TTC549 (cell line): ENCODE results near the gene FADS1.

Experiments used
- FAIRE-seq: peaks from 2 replicates; lab custom pipeline; 2012; peaks lifted over from hg19 to GRCh38; lab: Jason Lieb, UNC

Gene FADS1

GRCh38 chr11:61816736-61817455 is at the start of gene FADS1:
TSS of gene FADS1 (minus strand) at chr11:61817003. CDS start at chr11:61816929, 74 bp downstream.
- FAIRE-seq: no peak

DNA sequence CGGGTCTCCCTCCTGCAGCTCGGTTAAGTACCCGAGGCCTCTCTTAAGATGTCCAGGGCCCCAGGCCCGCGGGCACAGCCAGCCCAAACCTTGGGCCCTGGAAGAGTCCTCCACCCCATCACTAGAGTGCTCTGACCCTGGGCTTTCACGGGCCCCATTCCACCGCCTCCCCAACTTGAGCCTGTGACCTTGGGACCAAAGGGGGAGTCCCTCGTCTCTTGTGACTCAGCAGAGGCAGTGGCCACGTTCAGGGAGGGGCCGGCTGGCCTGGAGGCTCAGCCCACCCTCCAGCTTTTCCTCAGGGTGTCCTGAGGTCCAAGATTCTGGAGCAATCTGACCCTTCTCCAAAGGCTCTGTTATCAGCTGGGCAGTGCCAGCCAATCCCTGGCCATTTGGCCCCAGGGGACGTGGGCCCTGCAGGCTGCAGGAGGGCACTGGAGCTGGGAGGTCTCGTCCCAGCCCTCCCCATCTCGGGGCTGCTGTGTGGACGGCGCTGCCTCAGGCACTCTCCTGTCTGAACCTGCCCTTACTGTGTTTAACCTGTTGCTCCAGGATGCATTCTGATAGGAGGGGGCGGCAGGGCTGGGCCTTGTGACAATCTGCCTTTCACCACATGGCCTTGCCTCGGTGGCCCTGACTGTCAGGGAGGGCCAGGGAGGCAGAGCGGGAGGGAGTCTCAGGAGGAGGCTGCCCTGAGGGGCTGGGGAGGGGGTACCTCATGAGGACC is 49.6 kb upstream of the FADS1 start:
- no peak for FAIRE-seq

DNA sequence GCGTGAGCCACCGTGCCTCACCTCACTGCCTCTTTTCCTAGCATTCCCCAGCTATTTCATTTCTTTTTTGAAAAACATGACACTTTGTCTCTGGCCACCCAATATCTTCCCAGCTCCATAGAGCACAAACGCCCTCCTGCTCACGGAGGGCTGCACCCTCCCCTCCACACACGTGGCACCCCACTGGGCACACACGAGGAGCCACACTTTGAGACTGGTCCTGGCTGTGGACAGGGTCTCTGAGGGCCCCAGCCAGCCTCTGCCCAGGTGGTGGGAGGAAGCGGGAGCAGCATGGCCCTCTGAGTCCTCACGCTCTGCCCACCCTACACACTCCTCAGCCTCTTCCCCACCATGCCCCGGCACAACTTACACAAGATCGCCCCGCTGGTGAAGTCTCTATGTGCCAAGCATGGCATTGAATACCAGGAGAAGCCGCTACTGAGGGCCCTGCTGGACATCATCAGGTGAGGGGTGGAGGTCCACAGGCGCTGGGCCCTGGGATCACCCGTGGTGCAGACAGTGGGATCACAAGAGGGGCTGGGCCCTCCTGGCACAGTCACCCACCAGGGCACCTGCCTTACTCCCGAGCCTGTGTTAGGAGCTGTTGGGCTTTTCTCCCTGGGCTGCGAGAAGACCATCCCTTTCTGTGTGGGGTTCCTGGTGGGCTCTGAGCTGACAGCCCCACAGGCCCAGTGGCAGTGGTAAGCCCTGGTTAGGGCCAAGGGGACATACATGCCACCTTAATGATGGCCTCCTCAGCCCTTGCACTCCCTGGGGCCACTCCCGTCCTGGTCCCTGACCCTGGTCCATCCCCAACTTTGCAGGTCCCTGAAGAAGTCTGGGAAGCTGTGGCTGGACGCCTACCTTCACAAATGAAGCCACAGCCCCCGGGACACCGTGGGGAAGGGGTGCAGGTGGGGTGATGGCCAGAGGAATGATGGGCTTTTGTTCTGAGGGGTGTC is 48.3 kb upstream of the FADS1 start:
- FAIRE-seq: no peak

DNA sequence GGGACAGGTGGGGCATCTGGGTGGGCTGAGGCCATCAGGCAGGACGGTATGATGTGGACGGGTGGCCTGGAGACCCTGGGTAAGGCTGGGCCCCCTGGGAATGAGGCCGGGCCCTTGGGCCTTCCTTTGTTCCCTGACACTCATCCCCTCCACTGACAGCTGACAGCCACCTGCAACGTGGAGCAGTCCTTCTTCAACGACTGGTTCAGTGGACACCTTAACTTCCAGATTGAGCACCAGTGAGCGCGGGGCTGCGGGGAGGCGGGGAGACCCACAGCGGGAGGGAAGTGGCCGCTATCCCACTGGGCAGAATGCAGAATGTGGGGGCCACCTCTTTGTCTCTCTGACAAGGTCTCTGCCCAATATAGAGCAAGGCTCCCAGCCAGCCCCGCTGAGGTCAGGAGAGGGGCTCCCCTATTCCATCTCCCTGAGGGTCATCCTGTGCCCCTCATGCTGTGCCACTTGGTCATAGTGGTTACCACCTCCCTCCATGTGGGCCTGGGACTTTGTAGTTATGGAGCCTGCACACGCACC is 46.8 kb upstream of the FADS1 start:
- FAIRE-seq: no peak

DNA sequence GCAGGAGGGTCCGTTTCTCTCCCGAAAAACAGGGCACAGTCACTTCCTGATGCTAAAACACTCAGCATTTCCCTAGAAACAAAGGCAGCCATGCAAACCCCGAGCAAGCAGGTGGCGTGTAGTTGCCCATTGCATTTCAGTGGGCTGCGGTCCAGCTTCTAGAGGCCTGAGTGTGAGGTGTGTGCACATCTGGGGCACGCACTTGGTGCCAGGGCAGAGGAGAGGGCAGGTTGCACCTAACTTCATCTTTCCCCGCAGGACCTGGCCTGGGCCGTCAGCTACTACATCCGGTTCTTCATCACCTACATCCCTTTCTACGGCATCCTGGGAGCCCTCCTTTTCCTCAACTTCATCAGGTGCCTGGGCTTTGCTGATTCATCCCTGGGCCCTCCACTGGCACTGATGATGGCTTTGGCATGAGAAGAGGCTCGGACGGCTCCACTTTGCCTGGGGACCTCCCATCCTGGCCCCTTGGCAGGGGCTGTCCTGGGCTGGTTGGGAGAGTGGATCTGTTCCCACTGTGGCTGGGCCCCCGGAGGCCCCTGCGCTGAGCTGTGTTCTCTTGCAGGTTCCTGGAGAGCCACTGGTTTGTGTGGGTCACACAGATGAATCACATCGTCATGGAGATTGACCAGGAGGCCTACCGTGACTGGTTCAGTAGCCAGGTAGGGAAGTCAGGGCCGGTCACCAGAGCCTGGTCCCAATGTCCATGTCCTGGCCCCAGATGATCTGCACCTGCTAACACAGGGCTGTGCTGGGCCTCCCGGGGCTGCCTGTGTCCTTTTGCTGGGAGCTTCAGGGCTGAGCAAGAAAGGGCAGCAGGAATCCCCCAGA is 46.1 kb upstream of the FADS1 start:
- no peak for FAIRE-seq

DNA sequence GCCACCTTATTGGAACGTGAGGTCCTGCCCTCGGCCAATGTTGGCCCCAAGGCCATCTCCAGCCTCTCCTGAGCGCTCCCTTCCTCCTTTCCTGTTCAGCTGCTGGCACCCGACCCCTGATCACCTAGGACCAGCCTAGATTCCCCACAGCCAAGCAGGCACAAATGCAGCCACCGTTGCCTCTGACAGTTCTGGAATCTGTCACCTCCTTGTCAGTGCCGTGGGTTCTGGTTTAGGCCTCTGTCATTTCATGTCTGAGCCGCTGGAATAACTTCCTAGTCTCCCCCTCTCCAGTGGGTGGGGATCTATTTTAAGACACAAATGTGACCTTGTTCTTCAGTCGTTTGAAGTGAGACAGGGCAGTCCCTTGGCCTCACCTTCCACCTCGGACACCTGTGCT is 44.8 kb upstream of the FADS1 start:
- no peak for FAIRE-seq

GRCh38 chr11:61860054-61860903 is 43.5 kb upstream of the FADS1 start:
- FAIRE-seq: no peak

DNA sequence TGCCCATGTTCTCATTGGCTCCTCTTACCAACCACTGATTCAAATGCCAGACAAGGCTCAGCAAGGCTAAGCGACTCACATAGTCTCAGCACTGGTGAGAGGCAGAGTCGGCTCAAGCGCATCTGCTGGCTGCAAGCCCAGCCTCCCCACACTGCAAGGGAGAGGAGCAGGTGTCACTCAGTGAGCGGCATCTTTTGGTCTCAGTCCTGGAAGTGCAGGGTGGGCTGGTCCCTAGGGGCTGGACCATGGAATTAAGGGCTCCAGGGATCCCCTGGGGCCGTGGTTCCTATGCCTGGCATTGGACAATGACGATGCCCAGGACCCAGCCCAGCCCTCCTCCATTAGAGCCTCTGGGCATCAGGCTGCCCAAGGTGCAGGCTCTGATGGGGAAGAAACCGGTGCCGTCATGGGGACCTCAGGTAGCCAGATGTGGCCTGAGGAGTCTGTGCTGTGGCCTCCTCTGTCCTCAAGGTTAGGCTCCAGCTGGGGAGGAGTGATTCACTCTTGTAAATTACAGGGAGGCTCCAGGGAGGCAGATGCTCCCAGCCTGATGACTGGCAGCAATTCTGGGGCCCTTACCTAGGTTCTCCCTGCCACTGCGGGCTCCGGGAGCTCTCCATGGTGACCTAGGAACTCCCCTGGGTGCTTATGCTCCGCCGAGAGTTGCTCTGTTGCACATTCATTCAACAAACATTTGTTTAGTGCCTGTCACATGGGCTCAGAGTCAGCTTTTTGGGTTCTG is 39.3 kb upstream of the FADS1 start:
- FAIRE-seq: no peak

DNA sequence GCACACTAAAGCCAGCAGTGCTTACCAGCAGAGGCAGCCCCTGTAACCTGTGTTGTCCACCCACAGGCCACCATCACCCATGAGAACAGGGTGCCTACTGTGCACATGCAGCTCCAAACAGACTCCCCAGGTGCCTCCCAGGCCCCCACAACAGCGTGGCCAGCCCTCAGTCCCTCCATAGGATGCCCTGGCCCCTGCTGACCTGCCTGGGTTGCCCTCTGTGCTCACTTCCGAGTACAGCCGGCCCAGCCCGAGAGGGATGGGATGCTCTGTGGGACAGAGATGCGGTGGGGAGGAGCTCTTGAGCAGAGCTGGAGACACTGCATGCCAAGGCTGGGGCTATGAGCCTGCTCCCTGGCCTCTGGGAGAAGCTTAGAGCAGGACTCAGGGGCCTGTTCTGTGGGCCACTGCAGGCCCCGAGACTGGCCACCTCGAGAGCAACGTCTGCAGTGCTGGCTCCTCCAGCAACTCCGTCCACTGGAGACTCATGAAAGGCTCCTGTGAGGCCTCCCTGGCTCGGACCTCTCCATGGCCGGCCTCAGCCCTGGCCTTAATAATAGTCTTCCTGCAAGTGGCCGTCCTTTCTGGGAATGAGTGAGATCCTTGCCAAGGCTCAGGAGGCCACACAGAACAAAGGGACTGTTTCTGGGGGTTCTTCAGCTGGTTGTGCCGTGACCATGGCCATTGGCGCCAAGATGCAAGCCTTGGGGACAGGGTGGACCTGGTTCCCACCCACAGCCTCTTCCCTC is 38.3 kb upstream of the FADS1 start:
- FAIRE-seq: no peak

DNA sequence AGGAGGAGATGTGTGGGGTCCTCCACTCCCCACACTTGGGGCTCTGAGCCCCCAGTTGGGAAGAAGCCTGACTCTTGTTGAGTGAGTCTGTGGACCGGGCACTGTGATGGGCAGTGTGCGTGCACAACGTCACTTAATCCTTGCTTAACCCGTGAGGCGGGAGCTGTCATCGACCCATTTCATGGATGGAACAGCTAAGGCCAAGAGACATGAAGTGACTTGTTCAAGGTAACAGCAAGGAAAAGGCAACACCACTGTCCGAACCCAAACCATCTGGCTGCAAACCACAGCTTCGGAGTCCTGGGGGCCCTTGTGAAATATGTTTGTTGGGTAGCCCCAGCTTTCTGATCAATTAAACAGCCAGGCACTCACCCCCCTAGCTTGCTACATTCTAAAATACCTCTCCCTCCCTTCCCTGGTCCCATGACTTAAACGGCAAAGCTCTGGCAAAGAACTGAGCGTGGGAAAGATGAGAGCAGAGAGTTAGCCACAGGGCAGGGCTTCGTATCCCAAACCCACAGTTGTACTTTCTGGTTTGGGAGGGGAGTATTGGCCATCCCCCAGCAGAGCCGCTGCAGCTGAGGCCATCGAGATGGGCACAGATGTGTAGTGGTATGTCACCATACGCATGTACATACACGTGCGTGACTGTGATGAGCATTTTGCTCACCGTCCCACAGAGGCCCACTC is 37.5 kb upstream of the FADS1 start:
- no peak for FAIRE-seq

DNA sequence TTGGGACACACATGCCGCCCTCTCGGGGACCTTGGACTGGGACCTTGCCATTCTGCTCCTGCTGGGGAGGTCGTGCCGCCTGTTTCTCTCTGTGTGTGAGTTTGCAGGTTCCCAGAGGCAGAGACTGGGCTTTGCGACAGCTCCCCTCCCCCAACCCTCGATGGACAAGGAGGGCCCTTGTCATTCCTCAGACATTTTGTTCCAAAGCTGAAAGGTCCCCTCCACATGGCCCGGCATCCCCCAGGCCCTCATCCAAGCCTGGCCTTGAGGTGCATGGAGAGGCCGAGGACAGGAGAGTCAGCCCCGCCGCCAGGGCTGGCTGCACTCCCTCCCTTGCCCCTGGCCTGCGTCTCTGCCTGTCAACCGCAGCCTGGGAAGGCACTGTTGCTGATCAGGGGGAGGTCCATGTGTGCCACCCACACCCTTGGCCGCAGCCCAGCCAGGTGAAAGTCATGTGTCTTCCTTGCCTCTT is 36.9 kb upstream of the FADS1 start:
- no peak for FAIRE-seq

DNA sequence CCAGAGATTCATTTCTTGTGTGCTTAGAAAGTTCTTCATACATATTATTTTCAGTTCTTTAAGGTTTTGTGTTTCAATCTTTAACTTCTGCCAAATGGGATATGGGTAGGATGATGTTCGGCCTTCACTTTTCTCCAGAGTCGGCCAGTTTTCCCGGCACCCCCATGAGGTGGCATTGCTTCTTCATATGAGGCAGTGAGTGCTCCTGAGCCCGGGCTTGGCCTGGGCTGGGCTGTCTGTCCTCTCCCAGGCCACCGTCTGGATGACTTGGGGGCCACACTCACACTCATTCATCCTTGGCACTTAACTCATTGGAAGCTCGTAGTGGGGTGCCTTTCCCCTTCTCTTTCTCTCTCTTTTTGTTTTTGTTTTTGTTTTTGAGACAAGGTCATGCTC is 35.1 kb upstream of the FADS1 start:
- FAIRE-seq: no peak

- FAIRE-seq: no peak
Measured at GRCh38 chr11:61851113-61851899, 34.5 kb upstream of the FADS1 start.

GRCh38 chr11:61850687-61851086 is 33.9 kb upstream of the FADS1 start:
- FAIRE-seq: no peak

- FAIRE-seq: no peak
Measured at GRCh38 chr11:61848631-61849030, 31.8 kb upstream of the FADS1 start.

DNA sequence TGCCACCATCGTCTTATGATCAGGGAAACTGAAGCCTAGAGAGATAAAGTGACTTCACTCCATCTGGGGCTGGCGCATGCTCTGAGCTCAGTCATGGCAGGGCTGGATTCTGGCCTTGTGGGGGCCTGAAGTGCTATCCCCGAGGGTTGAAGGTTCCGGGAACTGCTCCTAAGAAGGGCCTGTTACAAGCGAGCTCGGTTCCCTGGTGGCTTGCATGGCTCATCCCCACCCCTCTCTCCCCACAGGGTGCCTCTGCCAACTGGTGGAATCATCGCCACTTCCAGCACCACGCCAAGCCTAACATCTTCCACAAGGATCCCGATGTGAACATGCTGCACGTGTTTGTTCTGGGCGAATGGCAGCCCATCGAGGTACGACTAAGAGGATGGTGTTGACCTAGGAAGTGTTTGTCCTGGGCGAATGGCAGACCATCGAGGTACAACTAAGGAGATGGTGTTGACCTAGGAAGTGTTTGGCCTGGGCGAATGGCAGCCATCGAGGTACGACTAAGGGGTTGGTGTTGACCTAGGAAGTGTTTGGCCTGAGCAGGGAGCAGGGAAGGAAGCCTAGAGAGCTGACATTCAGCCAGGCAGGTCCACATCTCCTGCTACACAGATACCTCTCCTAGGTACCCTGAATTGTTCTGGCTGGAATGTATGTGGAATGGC is 31.2 kb upstream of the FADS1 start:
- FAIRE-seq: no peak
